Measurements from ENCODE around the gene RPRML. TPM values are rescaled to one million over a fixed set of nuclear protein-coding genes. Genes with fewer than 3 reads are reported as not detected.

The RPRML gene
- total RNA-seq, 4 donors from 2014 or later: 0.48 TPM; not detected in 3

- H3K36me3 ChIP-seq: peaks cover 0 to 26% (median 9%) of the 10 kb centered on the region in 4 donors
- H3K9me3 ChIP-seq: no peaks in the 10 kb centered on the region
- no peaks in the 10 kb centered on the region for H3K27me3 ChIP-seq
- TF ChIP-seq POLR2A (IDR thresholded peaks at IDR 0.05) (no peak), POLR2AphosphoS5 (IDR thresholded peaks at IDR 0.05) (no peak), CTCF (IDR thresholded peaks at IDR 0.05) (peak; percentile 75 to 84 (median 81))
- H3K27ac ChIP-seq: no peak overlapping the region
- WGBS, 2 donors (ENCODE audit: low coverage in 1 of 2): 70% methylated on average over 10 of the region's 10 CpGs; no CpG with 5 or more reads in 1 of the 2 donors
- H3K4me3 ChIP-seq: no peak overlapping the region
- DNase-seq: peak; percentile 74
- intact Hi-C loops (cut with DNase I; ENCODE audit: low total_unique reads): loop anchor here (10.0 kb wide), 1 partner anchor 52 kb away; no protein-coding TSS in a partner anchor
- peaks cover 6 to 14% (median 10%) of the 10 kb centered on the region in 4 donors for H3K4me1 ChIP-seq
- in situ Hi-C loops (cut with MboI; ENCODE audit: low pct_ligation_motif_present in 1 of 4, low pct_unique_long_range_greater_than_20kb in 1 of 4, low sequenced_read_pairs in 3 of 4): loop anchor here in 2 of 4 donors (5.0 to 10.0 kb wide), 2 partner anchors 50 to 52 kb away; no protein-coding TSS in a partner anchor
Measured at GRCh38 chr17:46942441-46943217, 36.4 kb downstream of the RPRML start.

GRCh38 chr17:46940692-46941404, 38.2 kb downstream of the RPRML start:
- TF ChIP-seq POLR2AphosphoS5 (IDR thresholded peaks at IDR 0.05): peak in 1 of 3 donors; percentile 14
- no peak for TF ChIP-seq POLR2A (IDR thresholded peaks at IDR 0.05)
- peak; percentile 66 to 82 (median 73) for TF ChIP-seq CTCF (IDR thresholded peaks at IDR 0.05)
- no peak for TF ChIP-seq EP300 (IDR thresholded peaks at IDR 0.05; ENCODE audit: low read depth)
- peak; percentile 72 for DNase-seq
- Histone ChIP-seq H3K4me1 (peaks cover 6 to 14% (median 10%) of the 10 kb centered on the region in 4 donors), H3K9me3 (no peaks in the 10 kb centered on the region), H3K27me3 (no peaks in the 10 kb centered on the region), H3K4me3 (no peak overlapping the region), H3K27ac (no peak overlapping the region), H3K36me3 (peaks cover 0 to 38% (median 14%) of the 10 kb centered on the region in 4 donors)
- 42 to 64% methylated on average over 3 to 7 of the region's 7 CpGs for WGBS, 2 donors (ENCODE audit: low coverage in 1 of 2)
- in situ Hi-C loops (cut with MboI; ENCODE audit: low pct_ligation_motif_present in 1 of 4, low pct_unique_long_range_greater_than_20kb in 1 of 4, low sequenced_read_pairs in 3 of 4): loop anchor here in 2 of 4 donors (5.0 to 10.0 kb wide), 2 partner anchors 51 to 54 kb away; no protein-coding TSS in a partner anchor
- intact Hi-C loops (cut with DNase I; ENCODE audit: low total_unique reads): loop anchor here (10.0 kb wide), 1 partner anchor 54 kb away; no protein-coding TSS in a partner anchor

GRCh38 chr17:46935658-46936266, 43.3 kb downstream of the RPRML start:
- 67% methylated on average over 7 of the region's 7 CpGs; no CpG with 5 or more reads in 1 of the 2 donors for WGBS, 2 donors (ENCODE audit: low coverage in 1 of 2)
- Histone ChIP-seq H3K9me3 (no peaks in the 10 kb centered on the region), H3K4me1 (peaks cover 0 to 4% (median 0%) of the 10 kb centered on the region in 4 donors), H3K27ac (peak overlapping the region in 1 of 4 donors; percentile 45), H3K27me3 (no peaks in the 10 kb centered on the region), H3K36me3 (peaks cover 0 to 87% (median 38%) of the 10 kb centered on the region in 4 donors), H3K4me3 (no peak overlapping the region)
- no peak for TF ChIP-seq EP300 (IDR thresholded peaks at IDR 0.05; ENCODE audit: low read depth)
- in situ Hi-C loops (cut with MboI; ENCODE audit: low pct_ligation_motif_present in 1 of 4, low pct_unique_long_range_greater_than_20kb in 1 of 4, low sequenced_read_pairs in 3 of 4): no loop called here
- peak; percentile 14 for DNase-seq
- intact Hi-C loops (cut with DNase I; ENCODE audit: low total_unique reads): no loop called here

- DNase-seq: no peak
- WGBS, 2 donors (ENCODE audit: low coverage in 1 of 2): 73 to 84% methylated on average over 4 of the region's 4 CpGs
- H3K27ac ChIP-seq: no peak overlapping the region
- peaks cover 0 to 62% (median 31%) of the 10 kb centered on the region in 4 donors for H3K36me3 ChIP-seq
- peaks cover 0 to 21% (median 5%) of the 10 kb centered on the region in 4 donors for H3K4me1 ChIP-seq
- no peak for TF ChIP-seq POLR2AphosphoS5 (IDR thresholded peaks at IDR 0.05)
- no peaks in the 10 kb centered on the region for H3K9me3 ChIP-seq
- in situ Hi-C loops (cut with MboI; ENCODE audit: low pct_ligation_motif_present in 1 of 4, low pct_unique_long_range_greater_than_20kb in 1 of 4, low sequenced_read_pairs in 3 of 4): no loop called here
- H3K27me3 ChIP-seq: no peaks in the 10 kb centered on the region
- H3K4me3 ChIP-seq: no peak overlapping the region
- intact Hi-C loops (cut with DNase I; ENCODE audit: low total_unique reads): loop anchor here (2.0 kb wide), 1 partner anchor 65 kb away; no protein-coding TSS in a partner anchor
Measured at GRCh38 chr17:46931596-46931995, 47.5 kb downstream of the RPRML start.

Data from transverse colon (tissue), 4 donors.